GM21737 (cell line): ENCODE data around the gene COL23A1.

Experiments used
- ATAC-seq: cut with Tn5 transposase; IDR thresholded peaks from one replicate; pipeline ENCODE4 v1.9.1; 2021; ENCODE audit warnings: mild to moderate bottlenecking, moderate library complexity; ENCODE audit not compliant: unreplicated experiment

Gene COL23A1

DNA sequence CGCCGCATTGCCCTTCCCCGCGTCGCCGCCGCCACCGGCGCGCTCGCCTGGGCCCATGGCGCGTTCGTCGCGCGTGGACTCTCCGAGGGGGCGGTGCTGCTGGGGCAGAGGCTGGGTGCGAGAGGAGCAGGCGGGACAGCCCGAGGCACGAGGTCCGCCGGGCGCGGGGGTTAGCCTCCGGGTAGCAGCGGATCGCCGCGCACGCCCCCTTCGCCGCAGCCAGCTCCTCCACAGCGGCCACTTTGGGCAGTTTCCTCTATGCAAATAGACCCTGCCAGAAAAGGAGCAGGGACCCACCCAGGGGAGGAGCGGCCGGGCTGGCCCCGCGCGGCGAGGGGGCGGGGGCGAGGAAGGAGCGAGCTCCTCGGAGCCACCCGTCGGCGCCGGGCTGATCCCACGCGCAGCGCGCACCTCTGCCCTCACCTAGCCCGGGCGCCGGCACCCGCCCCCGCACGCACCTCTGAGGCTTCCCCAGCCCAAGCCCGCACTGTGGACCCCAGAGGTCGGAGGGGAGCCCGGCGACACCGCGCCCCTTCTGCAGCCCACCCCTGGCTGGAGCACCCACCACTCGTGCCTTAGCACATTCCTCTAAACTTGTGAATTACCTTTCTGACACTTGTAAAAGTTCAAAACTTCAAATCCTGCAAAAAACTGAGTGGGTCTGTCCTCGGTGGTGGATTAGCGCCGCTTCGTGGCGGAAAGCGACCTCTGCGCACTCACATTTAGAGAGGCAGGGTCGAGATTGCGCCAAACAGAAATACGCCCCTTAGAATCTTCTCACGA, at the start of gene COL23A1:
COL23A1 (minus strand) TSS at position 253 of the 783 bp plus-strand sequence.
- no peak for ATAC-seq

GRCh38 chr5:178637356-178638074, 47.3 kb upstream of the COL23A1 start:
- ATAC-seq: no peak

DNA sequence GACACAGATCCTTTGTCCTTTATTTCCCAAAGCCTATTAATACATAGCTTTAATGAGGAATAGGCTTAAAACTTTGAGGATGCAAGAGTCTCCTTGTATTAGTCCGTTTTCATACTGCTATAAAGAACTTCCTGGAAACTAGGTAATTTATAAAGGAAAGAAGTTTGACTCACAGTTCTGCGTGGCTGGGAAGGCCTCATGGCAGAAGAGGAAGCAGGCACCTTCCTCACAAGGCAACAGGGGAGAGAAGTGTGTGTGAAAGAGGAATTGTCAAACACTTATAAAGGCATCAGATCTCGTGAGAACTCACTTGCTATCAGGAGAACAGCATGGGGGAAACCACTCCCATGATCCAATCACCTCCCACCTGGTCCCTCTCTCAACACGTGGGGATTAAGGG, 42.1 kb upstream of the COL23A1 start:
- ATAC-seq: no peak

- ATAC-seq: no peak
Observed at GRCh38 chr5:178630951-178631350, 40.8 kb upstream of the COL23A1 start.

DNA sequence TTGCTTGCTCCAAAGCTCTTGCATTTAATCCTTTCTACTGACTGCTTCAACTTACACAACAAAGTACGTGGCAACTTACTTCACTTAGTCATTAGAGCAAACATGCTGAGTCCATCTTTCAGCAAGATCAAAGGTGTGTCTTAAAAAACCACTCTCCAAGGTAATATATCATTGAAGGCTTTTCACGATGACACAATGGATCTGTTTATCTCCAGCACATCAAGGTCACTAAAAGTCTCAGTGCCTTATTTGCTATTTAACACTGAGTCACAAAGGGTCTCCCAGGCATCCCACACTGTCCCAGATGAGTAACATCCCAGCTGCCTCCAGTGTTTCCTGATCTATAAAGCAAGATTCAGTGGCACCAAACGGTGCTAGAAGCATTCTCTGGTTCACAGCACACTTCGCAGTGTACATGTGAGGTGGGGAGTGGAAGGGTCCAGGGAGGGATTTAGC, 40.3 kb upstream of the COL23A1 start:
- ATAC-seq: no peak

DNA sequence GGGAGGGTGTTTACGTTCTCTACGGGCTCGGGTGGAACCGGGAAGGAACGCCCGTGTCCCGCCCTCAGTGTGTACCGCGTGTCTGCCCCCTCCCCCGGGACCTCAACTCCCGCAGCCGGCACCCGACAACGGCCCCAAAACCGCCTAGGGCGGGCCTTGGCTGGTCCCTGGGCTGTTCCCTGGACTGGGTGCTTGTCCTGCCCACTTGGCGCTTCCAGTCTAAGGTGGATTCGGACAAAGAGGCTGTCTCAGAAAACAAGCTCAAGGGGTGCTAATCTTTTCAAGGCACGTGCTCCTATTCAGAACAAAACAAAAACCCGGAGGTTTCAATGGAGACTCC, 37.0 kb upstream of the COL23A1 start:
- ATAC-seq: no peak

- ATAC-seq: peak; percentile 72
Observed at GRCh38 chr5:178626484-178627258, 36.5 kb upstream of the COL23A1 start, which contains the start of gene CLK4. Gene CLK4 (minus strand): TSS chr5:178627050. CDS start chr5:178623416, 3,634 bp downstream.

DNA sequence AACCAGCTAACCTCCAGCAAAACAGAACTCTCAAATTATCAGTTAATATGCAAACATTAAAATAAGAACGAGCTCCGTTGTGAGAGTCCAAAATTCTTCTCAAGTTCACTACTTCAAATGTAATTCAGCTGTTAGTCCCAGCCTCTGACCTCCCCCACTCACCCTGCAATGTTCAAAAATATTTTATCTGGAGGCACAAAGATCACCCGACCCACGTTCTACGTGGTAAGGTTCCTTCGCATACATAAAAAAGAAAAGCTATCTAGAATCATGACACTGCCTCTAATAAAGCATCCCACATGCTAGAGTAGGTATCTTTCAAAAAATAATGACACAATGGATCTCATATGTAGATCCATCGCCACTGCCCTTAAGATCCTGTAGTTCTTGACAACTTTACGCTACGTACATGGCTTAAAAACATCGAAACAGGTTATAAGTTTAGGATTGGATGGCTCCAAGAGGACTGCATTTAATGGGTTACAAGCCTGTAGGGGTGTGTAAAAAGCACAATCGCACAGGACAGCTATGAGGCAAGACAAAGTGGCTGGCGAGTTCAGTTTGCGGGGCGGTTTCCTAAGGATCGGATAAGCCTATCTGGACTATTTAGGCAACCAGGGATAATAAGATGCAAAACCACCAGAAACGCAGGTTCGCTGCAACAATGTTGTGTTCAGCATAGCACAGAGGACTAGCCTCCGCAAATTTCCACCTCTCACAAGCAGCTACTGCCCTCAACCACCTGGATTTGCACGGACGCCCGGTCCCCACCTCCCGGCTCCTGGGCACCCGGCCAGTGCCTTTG, 35.7 kb upstream of the COL23A1 start:
- ATAC-seq: peak; percentile 7

DNA sequence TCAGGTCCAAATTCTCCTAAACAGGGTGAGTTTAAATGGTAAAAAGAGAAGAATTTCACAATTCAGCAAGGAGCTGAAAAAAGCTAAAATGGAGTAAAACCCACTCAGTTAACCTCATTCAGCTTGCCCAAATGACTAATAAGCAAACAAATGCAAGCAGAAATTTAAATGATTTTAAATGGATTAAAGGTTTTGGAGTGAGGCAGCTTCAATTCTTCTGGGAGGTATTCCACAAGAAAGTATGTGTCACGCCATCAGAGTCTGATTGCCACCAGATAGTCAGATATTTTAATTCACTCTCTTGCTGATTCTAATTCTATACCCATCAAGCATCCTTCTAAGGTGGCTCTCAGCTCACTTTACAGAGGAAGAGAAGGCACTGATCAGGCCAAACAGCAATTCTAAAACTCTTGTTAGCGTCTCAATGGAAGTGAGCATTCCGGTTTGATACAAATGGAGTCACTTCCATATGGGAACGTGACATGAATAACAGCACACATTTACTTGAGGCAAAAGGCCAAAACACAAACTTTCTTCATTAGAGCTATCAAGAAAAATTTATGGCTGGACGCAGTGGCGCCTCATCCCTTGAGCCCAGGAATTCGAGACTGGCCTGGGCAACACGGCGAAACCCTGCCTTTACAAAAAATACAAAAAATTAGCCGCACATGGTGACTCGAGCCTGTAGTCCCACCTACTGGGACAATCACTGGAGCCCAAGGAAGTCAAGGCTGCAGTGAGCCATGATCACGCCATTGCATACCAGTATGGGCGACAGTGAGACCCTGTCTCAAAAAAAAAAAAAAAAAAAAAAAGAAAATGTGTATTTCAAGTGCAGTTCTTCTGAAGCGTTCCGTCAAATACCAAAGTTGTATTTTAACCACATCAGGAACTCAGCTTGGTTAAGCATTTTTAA, 34.7 kb upstream of the COL23A1 start:
- ATAC-seq: no peak

GRCh38 chr5:178622679-178623247, 32.6 kb upstream of the COL23A1 start:
- ATAC-seq: no peak

DNA sequence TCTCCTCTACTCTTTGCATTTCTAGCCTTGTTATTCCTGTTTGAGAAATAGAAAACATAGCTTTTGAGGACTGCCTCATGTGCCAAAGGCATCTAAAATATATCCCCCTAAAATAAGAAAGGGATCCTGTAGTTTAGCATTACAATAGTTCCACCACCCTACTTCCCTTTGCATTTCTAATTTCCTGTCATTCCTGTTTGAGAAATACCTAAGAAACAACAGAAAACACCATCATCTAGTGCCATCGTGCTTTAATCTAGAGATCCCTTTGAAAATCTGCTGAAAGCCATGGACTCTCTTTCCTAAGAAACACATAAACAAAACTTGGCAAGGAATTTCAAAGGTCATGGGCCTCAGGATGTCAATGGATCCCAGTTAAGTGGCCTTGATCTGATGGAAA, 29.2 kb upstream of the COL23A1 start:
- no peak for ATAC-seq

- no peak for ATAC-seq
Observed at GRCh38 chr5:178612299-178612698, 22.1 kb upstream of the COL23A1 start.

- no peak for ATAC-seq
Observed at GRCh38 chr5:178606269-178606668, 16.1 kb upstream of the COL23A1 start.

GRCh38 chr5:178605788-178606187, 15.6 kb upstream of the COL23A1 start:
- ATAC-seq: no peak

- ATAC-seq: no peak
Observed at GRCh38 chr5:178602752-178603151, 12.6 kb upstream of the COL23A1 start.

DNA sequence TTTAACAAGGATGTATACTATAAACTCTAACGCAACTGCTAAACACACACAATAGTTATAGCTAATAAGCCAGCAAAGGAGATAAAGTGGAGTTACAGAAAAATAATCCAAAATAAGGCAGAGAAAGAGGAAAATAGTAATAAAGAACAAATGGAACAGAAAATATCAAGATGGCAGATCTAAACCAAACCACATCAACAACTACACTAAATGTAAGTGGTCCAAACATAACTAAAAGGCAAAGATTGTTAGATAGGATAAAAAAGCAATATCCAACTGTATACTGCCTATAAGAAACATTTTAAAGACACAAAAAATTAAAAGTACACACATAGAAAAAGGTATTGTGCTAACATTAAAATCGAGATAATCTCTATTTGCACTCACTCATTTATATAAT, 5.6 kb upstream of the COL23A1 start:
- no peak for ATAC-seq

DNA sequence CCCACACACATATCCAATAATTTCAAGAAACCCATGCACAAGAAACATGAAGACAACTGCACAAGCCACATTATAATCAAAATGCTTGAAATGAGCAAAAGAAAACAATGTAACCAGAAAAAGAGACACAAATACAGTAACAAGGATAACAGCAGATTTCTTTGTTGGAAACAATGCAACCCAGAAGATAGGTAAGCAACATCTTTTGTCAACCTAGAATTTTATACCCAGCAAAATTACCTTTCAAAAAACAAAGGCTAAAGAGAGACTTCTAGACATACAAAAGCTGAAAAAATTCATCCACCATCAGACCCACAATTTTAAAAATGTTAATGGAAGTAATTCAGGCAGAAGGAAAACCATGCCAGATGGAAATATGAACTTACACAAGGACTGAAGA, 5.0 kb upstream of the COL23A1 start:
- ATAC-seq: no peak

DNA sequence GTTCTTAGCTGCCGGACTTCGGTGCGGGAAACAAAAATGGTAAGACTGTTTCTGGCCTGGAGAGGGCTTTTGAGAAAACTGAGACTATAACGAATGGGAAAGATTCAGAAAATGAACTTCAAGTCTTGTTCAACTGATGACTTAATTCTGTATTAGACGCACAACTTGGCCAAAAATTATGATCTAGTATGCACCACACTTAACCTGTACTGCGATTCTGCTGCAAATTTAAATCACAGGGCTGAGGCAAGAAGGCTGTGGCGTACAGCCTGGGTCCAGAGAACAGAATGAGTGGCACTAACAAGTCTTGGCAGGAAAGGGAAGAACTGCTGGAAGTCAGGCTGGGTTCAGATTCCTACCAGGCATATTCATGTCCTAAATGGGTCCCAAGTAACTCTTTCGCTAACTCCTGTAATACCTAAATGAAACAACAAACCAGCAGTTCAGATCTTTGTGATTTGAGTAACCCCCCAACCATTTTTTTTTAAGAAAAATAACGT, 781 bp upstream of the COL23A1 start:
- ATAC-seq: no peak
